Activated gamma-delta T cell treated with anti-CD3 and anti-CD28 coated beads, Interleukin-2, amount 50 U/mL, for 16 hours (primary cell): ENCODE data around the gene SDSL.

ENCODE experiments used
- DNase-seq: peaks from one replicate; pipeline ENCODE4 v3.0.0-alpha.2; 2020; ENCODE audit warnings: low read depth

The SDSL gene

DNA sequence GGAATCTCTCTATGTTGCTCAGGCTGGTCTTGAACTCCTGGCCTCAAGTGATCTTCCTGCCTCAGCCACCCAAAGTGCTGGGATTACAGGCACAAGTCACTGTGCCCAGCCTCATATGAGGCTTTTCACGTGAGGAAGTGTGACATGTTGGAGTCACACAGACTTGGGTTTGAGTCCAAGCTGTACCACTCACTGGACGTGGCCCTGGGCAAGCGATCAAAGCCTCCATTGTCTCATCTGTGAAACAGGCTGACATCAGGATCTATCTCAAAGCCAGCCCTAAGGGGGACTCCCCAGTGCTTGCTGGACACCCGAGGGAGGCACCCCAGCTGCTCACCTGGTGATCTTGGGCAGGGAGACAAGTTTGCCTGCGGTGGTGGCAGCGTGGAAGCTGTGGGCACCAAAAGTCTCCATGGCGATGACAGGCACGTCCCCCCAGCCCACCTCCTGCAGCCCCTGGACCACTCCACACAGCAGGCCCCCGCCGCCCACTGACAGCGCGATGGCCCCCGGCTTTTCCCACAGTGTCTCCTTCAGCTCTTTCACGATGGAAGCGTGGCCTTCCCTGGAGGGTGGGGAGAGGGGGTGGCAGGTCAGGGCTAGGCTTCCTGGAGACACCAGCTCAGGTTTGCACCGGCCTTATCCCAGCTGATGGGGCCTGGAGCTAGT, 25.2 kb upstream of the SDSL start:
- no peak for DNase-seq

DNA sequence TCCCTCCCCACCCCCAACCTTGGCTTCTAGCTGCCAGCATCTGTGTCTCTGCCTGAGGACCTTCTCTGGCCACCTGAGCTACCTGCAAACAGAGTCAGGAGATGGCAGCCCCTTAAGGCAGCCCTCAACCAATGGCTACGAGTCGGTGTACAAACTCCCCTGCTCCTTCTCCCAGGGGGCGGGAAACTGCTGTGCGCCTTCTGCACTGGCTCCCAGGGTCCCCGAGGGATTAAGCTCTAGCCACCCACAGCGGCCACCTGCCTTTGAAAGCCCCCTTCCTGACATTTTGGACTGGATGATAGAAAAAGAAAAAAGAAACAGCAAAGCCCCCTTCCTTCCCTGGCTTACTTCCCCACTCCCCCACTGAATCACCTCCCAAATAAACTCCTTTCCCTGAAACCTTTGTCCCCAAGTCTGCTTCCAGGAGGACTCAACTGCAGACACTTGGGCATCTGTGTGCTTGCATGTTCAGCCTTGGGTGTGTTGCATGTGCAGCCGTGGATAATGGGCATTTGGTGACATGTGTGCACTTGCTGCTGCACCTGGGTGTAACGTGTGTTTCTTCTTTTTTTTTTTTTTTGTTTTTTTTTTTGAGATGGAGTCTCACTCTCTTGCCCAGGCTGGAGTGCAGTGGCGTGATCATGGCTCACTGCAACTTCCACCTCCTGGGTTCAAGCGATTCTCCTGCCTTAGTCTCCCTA, 24.5 kb upstream of the SDSL start:
- DNase-seq = no peak

DNA sequence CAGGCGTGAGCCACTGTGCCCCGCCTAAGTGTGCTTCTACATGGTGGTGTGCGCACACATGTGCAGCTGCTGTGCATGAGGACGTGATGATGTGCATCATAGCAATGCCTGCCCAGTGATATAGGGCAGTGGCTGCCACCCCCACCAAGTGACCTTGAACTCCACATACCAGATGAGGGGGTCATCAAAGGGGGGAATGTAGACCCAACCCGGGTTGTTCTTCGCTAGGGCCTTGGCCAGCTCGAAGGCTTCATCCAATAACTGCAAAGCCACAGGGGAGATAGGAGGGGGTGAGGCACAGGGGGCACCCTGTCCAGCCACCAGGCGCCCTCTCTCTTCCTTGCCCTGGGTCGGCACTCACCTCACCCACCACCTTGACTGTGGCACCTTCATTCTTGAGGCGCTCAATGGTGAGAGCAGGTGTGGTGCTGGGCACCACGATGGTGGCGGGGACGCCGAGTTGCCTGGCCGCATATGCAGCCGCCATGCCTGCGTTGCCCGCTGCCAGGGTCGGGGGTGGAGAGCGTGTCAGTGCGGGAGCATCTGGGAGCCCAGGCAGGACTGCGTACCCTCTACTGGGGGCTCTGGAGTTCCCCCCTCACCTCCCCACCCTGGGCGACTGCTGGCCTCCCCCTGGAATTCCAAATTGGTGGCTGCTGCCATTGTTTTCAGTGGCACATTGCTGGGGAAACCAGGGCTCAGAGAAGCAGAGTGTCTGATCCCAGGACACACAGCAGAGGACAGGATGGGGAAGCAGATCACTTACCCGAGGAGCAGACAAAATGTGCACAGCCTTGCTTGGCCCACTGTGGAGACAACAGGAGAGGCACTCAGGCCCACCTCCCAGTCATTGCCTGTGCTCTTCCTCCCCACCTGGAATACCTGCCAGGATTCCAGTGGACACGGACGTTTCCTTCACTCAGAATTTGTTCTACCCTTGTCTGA, 23.6 kb upstream of the SDSL start:
- no peak for DNase-seq

DNA sequence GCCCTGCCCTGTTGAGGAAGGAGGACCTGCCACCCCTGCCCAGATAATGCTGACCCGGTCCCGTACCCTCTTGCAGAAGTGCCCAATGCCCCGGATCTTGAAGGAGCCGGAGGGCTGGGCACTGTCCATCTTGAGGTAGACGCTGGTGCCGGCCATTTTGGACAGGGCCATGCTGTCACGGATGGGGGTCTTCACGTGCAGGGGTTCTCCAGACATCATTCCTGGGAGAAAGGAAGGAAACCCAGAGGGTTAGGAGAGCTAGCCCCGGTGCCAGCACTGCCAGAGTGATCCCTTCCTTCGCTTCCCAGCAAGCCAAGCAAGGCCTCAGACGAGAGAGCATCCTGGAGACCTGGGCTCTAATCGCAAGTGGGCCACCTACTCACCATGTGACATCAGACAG, 22.7 kb upstream of the SDSL start:
- no peak for DNase-seq

DNA sequence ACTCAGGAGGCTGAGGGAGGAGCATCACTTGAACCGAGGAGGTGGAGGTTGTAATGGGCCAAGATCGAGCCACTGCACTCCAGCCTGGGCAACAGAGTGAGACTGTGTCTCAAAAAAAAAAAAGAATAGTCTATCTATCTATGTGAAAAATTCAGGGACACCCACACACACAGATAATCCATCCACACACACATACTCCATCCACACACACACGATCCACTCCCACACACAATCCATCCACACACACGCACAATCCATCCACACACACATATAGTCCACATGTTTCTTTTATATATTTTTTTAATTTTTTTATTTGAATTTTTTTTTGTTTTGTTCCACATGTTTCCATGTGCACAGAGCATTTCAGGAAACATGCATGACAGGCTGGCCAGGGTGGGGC, 21.8 kb upstream of the SDSL start:
- no peak for DNase-seq

DNA sequence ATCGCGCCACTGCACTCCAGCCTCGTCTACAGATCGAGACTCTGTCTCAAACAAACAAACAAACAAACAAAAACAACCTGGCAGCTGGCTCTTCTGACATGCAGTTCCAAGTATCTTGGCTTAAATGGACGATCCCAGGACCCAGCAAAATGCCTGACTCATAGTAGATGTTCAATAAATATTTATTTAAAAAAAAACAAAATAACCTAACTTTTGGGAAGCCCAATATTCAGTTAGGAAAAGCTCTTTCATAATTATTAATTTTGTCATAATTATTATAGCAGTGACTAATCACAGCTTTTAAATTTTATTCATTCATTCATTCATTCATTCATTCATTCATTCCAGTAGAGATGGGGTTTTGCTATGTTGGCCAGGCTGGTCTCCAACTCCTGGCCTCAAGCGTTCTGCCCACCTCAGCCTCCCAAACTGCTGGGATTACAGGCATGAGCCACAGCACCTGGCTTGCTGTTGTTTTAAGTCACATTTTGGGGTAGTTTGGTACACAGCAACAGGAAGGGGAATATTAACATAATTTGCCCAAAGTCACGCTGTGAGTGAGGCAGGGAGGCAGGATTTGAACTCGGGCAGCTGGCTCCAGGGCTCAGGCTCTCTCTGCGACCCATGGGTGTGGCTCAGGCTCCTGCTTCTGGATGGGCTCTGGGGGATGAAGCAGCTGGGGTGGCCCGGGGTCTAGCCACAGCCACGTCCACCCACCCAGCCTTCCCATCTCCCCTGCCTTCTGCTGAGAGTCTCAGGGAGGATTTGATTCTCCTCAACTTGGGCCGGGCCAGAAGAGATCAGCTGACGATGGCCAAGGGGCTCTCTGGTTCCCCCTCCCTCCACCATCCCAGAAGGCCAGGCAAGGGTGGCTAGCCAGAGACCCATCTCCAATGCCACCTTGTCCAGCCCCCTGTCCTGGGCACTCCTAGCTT, 20.8 kb upstream of the SDSL start:
- no peak for DNase-seq

DNA sequence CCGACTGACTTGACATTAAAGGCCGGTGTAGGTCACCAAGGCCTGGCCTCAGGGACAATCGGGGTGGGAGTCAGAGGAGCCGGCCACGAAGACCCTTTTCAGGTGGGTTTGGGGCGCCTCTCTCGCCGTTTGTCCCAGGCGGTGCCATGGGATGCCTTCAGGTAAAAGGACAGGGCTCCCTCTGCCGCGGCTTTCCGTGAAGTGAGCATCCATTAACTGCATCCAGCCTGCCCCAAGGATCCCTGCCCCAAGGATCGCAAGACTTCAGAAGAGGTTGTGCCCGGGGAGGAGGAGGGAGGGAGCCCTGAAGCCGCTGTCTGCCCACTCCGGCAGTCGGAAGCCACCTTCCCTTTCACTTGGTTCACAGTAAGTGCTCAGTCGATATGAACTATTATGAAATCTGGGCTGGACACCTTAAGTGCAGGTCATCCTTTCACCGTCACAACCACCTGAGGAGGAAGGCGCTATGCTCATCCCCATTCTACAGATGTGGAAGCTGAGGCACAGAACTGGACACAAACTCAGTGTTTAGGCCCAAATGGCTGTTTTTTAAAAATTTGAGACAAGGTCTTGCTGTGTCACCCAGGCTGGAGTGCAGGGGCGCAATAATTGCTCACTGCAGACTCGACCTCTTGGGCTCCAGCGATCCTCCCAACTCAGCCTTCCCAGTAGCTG, 19.5 kb upstream of the SDSL start:
- no peak for DNase-seq

DNA sequence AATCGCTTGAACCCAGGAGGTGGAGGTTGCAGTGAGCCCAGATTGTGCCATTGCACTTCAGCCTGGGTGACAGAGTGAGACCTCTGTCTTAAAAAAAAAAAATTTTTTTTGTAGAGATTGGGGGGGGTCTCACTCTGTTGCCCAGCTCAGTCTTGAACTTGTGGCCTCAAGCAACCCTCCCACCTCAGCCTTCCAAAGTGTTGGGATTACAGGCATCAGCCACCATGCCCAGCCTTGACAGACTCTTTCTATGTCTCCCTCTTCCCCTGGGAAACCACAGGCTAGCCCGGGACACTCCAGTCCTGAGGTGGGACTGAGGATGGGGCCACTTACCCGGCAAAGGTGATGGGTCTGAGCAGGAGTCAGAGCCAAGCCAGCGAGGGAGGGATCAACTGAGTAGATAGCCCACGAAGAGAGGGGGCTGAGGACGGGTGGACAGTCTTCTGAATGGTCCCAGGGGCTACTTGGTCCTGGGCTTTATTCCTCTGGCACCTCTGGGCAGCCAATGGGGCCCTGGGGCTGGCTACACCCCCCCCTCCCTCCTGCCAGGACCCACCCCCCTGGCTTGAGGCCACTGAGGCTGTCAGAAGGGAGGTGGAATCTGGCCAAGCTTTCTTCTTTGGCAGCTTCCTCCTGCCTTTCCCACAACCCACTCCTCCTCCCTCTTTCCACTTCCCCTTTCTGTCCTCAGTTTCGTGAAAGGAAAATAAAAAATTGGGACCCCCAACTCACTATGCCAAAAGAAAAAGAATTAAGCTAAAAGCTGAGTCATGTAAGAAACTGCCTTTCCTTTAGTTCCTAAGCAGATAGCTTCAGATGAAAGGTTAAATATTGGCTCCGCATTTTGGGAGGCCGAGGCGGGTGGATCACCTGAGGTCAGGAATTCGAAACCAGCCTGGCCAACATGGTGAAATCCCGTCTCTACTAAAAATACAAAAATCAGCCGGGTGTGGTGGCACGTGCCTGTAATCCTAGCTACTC, 18.5 kb upstream of the SDSL start, which contains the start of gene SDS:
SDS (minus strand) TSS at position 453 of the 981 bp plus-strand sequence. CDS start 4,179 bp downstream, outside the sequence.
- DNase-seq = no peak

DNA sequence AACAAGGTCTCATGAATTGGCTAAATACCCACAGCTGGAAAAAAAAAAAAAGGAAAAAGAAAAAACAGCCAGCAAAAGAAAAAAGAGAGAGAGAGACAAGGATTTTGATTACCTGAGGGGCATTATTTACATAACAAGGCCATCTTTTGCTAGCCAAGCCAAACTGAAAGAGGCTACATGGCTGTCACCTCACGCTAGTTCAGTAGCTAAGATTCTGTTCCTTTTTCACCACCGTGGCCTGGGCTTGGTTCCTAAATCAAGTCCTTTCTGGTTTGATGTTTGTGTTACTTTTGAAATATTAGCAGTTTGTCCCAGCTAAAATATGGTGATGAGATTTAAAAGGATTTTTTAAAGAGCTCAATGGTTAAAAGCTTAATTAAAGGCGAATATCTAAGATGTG, 16.5 kb upstream of the SDSL start:
- no peak for DNase-seq

DNA sequence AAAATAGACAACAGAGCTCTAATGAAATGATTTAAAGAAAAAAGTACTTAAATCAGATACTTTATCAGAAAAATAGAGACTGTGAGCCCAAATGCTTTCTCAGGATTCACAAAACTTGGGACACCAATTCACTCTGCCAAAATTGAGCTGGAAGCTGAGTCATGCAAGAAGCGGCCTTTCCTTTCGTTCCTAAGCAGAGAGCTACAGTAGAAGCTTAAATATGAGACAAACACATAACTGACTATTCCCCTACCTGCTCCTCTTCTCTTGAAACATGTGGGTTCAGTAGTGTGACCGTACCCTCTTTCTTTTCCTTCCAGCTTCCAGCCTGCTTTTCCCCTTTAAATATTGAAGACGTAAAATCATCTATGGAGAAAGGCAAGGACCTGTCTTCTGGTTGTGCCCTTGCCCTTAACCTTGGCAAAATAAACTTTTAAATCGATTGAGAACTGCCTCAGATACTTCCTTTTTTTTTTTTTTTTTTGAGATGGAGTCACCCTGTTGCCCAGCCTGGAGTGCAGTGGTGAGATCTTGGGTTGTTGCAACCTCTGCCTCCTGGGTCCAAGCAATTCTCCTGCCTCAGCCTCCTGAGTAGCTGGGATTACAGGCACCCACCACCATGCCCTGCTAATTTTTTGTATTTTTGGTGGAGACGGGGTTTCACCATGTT, 14.1 kb upstream of the SDSL start:
- DNase-seq = no peak

DNA sequence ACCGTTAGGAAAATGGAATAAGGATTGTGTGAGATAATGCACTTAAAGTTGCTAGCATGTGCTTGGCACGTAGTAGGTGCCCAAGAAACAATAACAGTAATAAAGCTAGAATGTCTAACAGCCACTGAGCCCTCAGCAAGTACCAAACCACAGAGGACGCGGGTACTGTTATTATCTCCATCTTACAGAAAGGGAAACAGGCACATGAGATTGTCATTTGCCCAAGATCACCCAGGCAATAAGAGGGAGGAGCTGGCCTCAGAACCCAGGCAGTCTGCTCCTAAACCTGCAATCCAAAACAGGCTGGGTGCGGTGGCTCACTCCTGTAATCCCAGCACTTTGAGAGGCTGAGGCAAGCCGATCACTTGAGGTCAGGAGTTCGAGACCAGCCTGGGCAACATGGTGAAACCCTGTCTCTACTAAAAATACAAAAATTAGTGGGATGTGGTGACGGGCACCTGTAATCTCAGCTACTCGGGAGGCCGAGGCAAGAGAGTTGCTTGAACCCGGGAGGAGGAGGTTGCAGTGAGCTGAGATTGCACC, 13.4 kb upstream of the SDSL start:
- DNase-seq = no peak

DNA sequence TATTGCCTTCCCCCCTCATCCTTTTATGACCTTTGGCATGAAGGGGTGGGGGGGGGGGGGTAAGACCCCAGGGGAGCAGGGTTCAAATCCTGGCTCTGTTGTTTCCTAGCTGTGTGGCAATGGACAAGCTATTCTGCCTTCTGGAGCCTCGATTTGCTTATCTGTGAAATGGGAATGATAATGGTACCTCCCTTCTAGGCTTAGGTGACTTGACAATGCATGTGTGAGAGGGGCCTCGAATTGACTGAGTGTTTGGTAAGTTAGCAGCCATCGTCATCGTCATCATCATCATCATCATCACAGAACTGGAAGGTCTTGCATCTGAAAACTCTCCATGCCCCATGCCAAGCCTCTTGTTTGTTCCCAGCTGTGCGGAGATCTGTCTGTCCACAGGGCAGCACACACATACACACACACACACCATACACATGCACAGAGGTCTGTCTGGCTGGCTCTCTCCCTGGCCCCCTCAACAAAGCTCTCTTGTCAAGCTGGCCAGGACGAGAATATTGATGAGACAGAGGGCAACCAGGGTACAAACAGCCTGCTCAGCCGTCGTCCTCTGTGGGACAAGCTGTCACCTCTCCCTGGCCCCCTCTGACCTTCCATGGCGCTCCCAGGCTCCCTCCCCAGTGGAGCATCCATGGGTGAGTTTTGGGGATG, 12.6 kb upstream of the SDSL start:
- DNase-seq = no peak

DNA sequence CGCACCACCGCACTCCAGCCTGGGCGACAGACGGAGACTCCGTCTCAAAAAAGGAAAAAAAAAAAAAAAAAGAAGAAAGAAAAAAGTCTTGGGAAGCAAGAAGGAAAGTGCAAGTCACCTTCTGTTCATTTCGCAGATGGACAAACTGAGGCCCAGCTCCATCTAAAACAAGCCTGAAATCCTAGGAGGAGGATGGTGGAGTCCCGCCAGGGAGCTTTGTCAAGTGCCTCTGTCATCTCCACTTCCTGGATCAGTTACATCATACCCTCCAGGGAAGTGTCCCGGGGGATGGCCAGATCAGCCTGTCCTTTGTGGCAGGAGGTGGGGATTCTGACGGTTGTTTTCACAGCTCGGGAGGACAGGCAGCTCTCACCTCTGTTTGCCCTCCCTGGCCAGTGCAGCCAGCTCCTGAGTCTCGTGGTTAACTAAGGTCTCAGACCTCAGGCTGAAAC, 8.7 kb upstream of the SDSL start:
- no peak for DNase-seq

DNA sequence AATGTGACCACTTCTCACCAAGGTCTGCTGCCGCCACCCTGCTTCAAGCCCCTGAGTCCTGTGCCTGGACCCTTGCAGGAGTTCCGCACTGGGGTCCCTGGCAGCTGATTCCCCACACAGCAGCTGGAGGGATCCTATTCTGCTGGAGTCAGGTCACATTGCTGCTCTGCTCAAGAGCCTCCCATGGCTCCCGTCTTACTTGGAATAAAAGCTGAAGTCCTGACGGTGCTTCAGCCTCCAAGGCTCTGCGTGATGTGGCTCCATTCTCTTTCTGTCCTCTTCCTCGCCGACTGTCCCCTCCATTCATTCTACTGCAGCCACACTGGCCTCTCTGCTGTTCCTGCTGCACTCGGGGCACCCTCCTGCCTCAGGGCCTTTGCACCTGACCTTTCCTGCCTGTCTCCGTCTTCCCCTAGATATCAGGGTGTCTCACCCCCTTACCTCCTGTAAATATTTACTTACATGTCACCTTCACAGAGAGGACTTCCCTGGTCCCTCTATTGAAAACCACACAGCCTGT, 7.6 kb upstream of the SDSL start:
- no peak for DNase-seq

DNA sequence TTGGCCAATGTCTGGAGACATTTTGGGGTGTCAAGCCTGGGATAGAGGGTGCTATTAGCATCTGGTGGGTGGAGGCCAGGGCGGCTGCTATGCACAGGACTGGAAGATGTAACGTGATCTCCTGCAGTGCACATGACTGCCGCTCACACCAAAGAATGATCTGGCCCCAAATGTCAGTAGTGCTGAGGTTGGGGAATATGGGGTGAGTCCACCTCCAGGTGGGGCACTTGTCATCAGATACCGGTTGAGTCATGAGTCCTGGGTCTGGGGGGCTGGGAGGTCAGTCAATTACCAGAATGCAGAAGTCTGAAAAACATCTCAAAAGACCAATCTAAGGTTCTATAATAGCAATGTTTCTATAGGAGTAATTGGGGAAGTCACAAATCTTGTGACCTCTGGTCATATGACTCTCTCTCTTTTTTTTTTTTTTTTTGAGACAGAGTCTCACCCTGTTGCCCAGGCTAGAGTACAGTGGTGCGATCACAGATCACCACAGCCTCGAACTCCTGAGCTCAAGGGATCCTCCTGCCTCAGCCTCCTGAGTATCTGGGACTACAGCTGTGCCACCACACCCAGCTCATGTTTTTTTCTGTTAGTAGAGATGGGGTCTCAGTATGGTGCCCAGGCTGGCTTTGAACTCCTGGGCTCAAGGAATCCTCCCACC, 6.0 kb upstream of the SDSL start:
- no peak for DNase-seq

DNA sequence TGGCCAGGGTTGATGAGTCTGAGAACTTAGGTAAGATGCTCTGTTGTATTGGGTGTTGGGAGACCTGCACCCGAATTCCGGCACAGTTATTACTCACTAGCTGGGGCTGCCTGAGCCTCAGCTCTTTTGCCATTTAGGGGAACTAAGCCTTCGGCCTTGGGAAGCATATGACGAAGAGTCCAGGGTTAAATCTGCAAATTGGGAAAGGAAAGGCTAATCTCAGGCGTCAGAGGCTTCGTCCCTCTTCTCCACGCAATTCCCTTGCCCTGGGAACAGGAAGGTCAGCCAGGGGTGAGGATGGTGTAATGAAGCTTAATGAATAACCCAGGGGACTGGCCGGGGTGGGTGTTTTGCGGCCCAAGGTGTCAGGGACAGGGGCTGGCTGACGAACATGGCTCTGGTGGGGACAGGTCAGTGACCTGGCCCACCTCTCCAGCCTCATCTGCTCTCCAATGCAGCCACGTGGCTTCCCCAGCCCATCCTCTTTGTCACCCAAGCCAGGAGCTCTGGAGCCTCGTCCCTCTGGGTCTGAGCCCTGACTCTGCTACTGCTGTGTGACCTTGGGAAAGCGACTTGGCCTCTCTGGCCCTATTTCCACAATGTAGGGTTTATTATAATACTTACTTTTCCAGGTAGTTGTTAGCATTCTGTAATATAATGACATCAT, 3.8 kb upstream of the SDSL start:
- DNase-seq = no peak
